ENCODE measurements around the gene CFAP299.
"Not testable (repeated sequence)": the region's sequence is repeated elsewhere in the genome, so short reads cannot be mapped to it uniquely, and the experiment has no call there.

The CFAP299 gene

GRCh38 chr4:80333121-80333520 is 2.4 kb upstream of the CFAP299 start:
- no peak for DNase-seq

- DNase-seq, result no peak
These were observed 962 bp upstream of the CFAP299 start for GRCh38 chr4:80334568-80334967.

GRCh38 chr4:80335226-80335553 is 340 bp upstream of the CFAP299 start:
- no peak for DNase-seq

GRCh38 chr4:80336582-80336981 is 1.1 kb downstream of the CFAP299 start:
- DNase-seq, result no peak

GRCh38 chr4:80340036-80340435 is 4.5 kb downstream of the CFAP299 start:
- DNase-seq, result no peak

GRCh38 chr4:80342684-80343083 is 7.2 kb downstream of the CFAP299 start:
- DNase-seq, result not testable (repeated sequence)

- peak in 3 of 6 experiments; percentile 23 to 53 (median 39) for DNase-seq
These were observed 8.4 kb downstream of the CFAP299 start for GRCh38 chr4:80343887-80344286.

GRCh38 chr4:80360084-80360483 is 24.6 kb downstream of the CFAP299 start:
- no peak for DNase-seq

- DNase-seq, result no peak
These were observed 25.4 kb downstream of the CFAP299 start for GRCh38 chr4:80360900-80361299.

- DNase-seq, result peak in 3 of 6 experiments; percentile 5 to 30 (median 25)
These were observed 25.9 kb downstream of the CFAP299 start for GRCh38 chr4:80361329-80361900.

GRCh38 chr4:80362578-80363181 is 27.1 kb downstream of the CFAP299 start:
- DNase-seq, result peak in 5 of 6 experiments; percentile 20 to 61 (median 24)

GRCh38 chr4:80365928-80366327 is 30.4 kb downstream of the CFAP299 start:
- peak; percentile 23 to 68 (median 40) for DNase-seq

- no peak for DNase-seq
These were observed 32.2 kb downstream of the CFAP299 start for GRCh38 chr4:80367737-80368136.

- no peak for DNase-seq
These were observed 35.1 kb downstream of the CFAP299 start for GRCh38 chr4:80370635-80371034.

- no peak for DNase-seq
These were observed 35.5 kb downstream of the CFAP299 start for GRCh38 chr4:80371046-80371445.

GRCh38 chr4:80374180-80374579 is 38.6 kb downstream of the CFAP299 start:
- no peak for DNase-seq

GRCh38 chr4:80382090-80382832 is 46.7 kb downstream of the CFAP299 start:
- DNase-seq, result no peak

GRCh38 chr4:80385397-80386280 is 50.1 kb downstream of the CFAP299 start:
- DNase-seq, result no peak

- DNase-seq, result no peak
These were observed 50.9 kb downstream of the CFAP299 start for GRCh38 chr4:80386281-80386886.

- no peak for DNase-seq
These were observed 52.1 kb downstream of the CFAP299 start for GRCh38 chr4:80387390-80388283.

- DNase-seq, result no peak
These were observed 52.7 kb downstream of the CFAP299 start for GRCh38 chr4:80388284-80388607.

GRCh38 chr4:80390178-80390577 is 54.6 kb downstream of the CFAP299 start:
- DNase-seq, result no peak

Measured in stimulated activated naive CD4-positive, alpha-beta T cell (primary cell).